Fibroblast of lung (primary cell): ENCODE results near the gene LPP.
"Not testable (repeated sequence)": the region's sequence is repeated elsewhere in the genome, so short reads cannot be mapped to it uniquely, and the experiment has no call there.

Experiments
- CTCF ChIP-seq, 2 donors: IDR thresholded peaks in 1 of 2; conservative IDR thresholded peaks in 1 of 2; 1 replicate in 1 of 2; 2 replicates in 1 of 2; pipeline ENCODE4 v1.5.1; 2011 to 2012; ENCODE audit warnings: low read length in 2 of 2, control low read depth in 1 of 2, inconsistent platforms in 1 of 2, low read depth in 1 of 2, mild to moderate bottlenecking in 1 of 2
- EZH2 ChIP-seq: IDR thresholded peaks from 2 replicates; pipeline ENCODE4 v1.5.1; 2012; ENCODE audit warnings: low read length, control low read depth, mild to moderate bottlenecking; ENCODE audit errors: missing control alignments

- TF ChIP-seq CTCF (conservative IDR thresholded peaks at IDR 0.05 in 1 of 2, IDR thresholded peaks at IDR 0.05 in 1 of 2; ENCODE audit: low read depth in 1 of 2, low read length in 2 of 2); EZH2: not testable (repeated sequence)
Observed at GRCh38 chr3:188613721-188614120, 459.8 kb downstream of the LPP start.
